ENCODE data around the gene CCHCR1.
A peak's percentile ranks its signal among the peaks of the same experiment; 100 is the strongest.

Gene CCHCR1

GRCh38 chr6:31129130-31129529 is 28.5 kb downstream of the CCHCR1 start:
- no peak for DNase-seq (ENCODE audit: low spot score)

- peak; percentile 71 for DNase-seq (ENCODE audit: low spot score)
Observed at GRCh38 chr6:31128093-31128676, 29.4 kb downstream of the CCHCR1 start.

DNA sequence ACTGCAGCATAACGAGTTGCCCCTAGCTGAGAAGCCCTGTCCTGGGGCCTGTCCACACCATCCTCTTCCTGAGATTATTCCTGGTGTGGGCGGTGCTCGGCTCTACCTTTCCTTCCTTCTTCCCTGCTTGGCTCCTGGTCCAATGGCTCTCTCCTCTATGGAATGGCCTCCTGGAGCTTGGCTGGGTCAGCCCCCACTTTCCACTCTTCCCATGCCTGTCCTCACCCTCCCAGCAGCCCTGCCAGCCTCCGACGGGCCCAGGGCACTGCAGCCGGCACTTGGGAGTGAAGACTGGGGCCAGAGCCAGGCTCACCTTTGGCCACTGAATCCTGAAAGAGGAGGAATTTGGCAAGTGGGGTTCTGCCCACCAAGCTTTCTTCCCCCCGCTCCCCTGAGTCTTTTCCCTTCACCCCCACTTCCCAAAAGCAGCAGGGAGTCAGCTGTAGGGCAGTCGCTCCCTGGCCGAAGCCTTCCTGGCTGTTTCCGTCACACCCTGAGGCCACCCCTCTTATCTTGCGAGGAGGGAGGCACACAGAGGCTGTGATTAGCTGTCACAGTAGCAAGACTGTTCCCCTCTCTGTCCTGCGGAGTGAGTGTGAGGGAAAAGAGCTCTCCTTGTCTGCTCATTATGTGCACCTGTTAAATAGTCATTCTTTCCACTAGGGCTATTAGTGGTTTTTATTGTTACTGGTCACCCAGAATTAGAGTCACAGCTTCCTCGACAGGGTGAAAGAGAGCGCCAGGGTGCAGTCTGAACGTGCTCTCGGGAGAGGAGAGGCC is 31.0 kb downstream of the CCHCR1 start:
- DNase-seq (ENCODE audit: low spot score) = no peak

DNA sequence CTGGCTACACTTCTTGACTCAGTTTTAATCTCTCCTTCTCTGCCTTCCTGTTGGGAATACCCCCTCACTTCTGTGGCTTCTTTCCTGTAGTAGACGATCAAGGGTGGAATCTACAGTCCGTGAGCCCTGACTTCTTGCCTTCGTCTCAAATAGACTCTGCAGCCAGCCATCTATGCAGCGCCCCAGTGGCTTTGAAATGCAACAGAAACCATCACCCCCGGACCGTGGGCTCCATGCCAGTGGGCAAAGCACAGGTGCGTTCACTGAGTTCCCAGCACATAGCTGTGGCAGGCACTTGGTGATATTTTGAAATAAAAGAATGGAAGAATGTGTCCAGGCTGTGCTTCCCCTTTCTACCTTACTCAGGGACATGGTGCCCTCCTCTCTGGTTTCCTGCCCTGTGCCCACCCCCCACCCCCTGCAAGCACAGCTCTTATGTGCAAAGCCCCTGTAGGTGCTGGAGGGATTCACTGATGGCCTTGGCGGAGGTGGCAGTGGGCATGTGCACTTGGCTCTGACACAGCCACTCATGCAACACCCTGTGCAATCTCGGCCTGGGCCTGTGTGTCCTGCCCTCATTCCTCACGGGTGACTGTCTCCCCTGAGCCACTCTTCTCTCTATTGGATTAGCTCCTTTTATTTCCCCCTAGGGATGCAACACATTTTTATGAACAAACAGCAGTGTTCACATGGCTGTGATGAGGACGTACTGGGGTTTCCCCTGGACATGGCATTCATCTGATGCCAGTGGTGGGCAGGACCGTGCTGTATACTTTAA is 31.8 kb downstream of the CCHCR1 start:
- DNase-seq (ENCODE audit: low spot score) = no peak

- no peak for DNase-seq (ENCODE audit: low spot score)
Observed at GRCh38 chr6:31125162-31125561, 32.4 kb downstream of the CCHCR1 start.

DNA sequence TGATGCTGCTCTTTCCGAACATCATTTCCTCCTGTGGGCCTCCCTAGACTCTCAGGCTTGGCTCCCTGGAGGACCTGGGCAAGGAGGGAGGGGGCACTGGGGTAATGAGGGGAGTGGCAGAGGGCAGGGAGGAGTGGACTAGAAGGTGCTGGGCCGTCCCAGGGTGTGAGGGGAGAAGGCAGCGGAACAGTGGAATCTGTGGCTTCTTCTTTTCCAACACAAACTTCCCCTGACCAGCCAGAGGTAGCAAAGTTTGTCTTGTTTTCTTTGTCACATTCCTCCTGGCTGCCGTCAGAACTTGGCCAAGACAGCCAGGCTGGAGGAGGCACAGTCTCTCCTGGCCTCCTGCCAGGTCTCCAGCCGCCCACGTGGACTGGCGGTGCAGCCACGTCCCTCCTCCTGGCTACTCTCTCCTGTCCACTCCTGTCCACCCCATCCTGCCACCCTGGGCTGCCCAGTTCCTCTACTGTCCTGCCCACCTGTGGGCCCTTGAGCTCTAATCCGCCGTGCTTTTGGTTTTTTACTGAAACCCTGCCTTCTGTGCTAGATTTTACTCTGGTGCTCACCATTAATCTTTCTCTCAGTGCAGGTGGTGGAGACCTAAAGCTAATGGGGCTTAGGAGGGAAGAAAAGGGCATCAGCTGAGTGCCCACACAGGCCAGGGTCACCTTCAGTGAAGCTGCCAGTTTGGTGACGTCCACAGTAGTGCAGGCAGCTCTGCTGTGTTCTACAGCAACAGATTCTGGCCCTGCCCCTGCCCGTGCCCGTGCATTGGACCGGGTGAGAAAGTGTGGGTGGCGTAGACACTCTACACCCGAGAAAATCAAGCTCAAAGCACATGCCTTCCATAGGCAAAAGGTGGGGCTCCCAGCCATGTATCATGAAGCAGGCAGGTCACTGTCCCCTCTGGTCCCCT is 34.6 kb downstream of the CCHCR1 start:
- DNase-seq (ENCODE audit: low spot score) = no peak

DNA sequence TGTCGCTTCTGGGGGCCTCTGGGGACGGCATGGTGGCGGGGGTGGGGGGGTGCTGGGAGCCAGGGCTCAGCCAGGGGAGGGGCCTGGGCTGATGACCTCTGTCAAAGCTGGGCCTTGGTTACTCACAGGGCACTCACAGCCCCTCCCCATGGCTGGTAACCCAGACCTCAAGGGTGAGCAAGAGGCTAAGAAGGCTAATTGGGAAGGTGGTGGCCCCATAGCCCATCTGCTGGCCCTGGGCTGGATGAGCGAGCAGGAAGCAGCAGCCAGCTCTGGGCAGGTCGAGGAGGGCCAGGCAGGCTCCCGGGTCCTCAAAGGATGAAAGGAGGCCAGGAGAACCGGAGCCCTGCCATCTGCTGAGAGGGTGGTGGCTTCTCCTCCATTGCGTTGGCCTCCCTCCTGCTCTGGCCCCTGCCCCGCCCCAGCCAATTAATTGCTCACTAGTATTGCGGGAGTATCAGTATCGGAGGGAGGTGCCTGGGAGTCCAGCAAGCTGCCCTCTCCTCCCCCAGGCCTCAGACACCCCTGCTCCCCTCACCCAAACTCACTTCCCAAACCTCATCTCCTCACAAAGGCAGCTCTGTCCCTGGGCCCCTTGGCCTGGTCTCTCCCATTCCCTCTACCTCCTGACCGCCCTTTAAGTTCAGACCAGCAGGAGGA is 36.3 kb downstream of the CCHCR1 start:
- DNase-seq (ENCODE audit: low spot score) = no peak

GRCh38 chr6:31120151-31120915 is 37.3 kb downstream of the CCHCR1 start, which contains the start of gene CDSN:
Gene CDSN (minus strand): TSS chr6:31120446. CDS start chr6:31120419, 27 bp downstream.
- no peak for DNase-seq (ENCODE audit: low spot score)

- DNase-seq (ENCODE audit: low spot score) = no peak
Observed at GRCh38 chr6:31118178-31118577, 39.4 kb downstream of the CCHCR1 start.

- no peak for DNase-seq (ENCODE audit: low spot score)
Observed at GRCh38 chr6:31116661-31117385, 40.8 kb downstream of the CCHCR1 start.

DNA sequence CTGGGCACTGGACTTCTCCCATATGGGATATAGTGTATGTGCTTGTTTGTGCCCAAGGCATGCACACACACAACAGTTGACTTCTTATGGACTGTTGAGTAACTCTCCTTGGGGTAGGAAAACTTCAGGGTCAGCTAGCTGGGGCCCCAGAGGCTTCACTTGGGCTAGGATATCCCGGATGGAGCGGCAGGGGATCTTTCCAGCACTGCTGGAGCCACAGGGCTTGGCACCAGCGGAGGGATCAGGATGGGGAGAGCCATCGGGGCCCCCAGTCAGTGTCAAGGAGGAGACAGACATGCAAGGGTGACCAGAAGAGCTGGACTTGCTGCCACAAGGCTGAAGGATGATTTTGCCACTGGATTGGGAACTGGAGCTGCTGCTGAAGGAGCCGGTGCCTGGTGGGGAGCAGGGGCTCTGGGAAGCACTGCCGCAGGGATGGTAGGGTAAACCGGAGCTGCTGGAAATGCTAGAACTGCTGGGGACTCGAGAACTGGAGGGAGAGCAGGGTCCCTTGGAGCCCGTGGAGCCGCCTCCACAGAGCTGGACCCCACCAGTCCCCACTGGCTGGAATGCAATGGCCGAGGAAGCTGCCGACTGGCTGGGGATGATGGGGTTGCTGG is 41.6 kb downstream of the CCHCR1 start:
- DNase-seq (ENCODE audit: low spot score) = no peak

DNA sequence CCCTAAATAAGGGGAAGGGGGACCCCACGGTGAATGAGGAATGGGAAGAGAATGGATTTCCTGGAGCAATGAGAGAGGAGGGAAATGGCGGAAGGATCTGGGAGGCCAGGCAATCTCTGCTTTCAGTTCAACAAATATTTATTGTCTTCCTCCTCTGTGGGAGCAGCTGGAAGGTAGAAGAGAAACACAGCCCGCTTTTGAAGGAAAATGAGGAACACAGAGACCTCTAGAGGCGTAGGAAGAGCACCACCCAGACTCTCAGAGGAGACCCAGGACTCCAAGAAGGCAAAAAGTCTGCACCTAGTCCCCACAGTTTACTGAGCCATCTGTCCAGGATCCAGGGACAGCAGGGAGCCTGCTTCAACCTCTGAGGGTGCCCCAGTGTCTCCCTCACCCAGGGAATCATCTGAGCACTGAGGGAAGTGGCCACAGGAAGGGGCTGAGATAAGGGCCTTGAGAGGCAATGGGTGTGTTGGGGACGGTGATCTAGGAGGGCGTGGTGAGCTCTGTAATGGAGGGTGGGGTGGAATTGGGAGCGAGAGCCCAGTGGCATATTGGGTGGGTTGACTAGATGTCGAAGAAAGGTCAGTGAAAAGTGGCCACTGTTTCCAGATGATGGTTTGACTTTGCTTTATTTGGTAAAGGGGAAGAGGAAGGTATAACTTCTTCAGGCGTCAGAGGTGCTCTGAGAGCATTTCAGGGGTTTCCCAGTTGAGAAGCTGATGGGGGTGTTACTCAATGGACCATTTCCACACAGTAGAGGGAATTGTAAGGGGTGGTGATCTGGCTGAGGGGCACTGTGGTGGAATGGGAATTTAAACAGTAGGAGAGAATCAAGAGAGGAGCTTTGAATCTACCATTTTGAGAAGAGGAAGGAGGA is 42.4 kb downstream of the CCHCR1 start:
- no peak for DNase-seq (ENCODE audit: low spot score)

GRCh38 chr6:31114541-31114878 is 43.1 kb downstream of the CCHCR1 start, which contains the start of gene PSORS1C1:
Gene PSORS1C1 (plus strand): TSS chr6:31114800. CDS start chr6:31129633, 14,833 bp downstream.
- no peak for DNase-seq (ENCODE audit: low spot score)

- DNase-seq (ENCODE audit: low spot score) = no peak
Observed at GRCh38 chr6:31113861-31114540, 43.6 kb downstream of the CCHCR1 start.

GRCh38 chr6:31112478-31112877 is 45.1 kb downstream of the CCHCR1 start, which contains the start of gene C6orf15:
Gene C6orf15 (minus strand): TSS chr6:31112575. CDS start chr6:31112555, 20 bp downstream.
- no peak for DNase-seq (ENCODE audit: low spot score)

DNA sequence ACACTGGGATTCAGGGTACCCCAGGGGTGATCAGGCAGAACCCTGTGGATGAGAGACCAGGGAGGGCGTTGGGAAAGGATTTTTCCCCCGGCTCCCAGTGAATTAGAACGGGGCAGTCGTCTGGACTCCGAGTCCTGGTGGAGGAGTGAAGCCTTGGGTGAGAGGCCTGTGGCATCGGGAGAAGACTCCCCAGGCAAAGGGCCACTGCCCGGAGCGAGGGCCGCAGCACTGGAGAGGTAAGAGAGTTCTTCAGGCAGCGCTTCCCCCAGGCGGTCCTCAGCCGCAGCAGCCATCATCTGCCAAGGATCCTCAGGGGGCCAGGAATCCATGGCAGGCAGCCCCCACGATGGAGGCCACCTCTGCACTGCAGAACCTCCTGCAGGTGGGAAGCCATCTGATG is 45.9 kb downstream of the CCHCR1 start:
- DNase-seq (ENCODE audit: low spot score) = no peak

GRCh38 chr6:31110825-31111582 is 46.6 kb downstream of the CCHCR1 start:
- DNase-seq (ENCODE audit: low spot score) = no peak

Measured in hematopoietic multipotent progenitor cell treated with erythropoietin and hydrocortisone succinate and interleukin-3 and kit ligand, for 15 days (in vitro differentiated cells).